Measurements from ENCODE around the gene PLCL2. TPM values are rescaled to one million over a fixed set of nuclear protein-coding genes. Genes with fewer than 3 reads are reported as not detected.
A peak's percentile ranks its signal among the peaks of the same experiment; 100 is the strongest.

PLCL2 gene
- polyA plus RNA-seq, 2 of the 4 experiments (the other 2 are of a cell fraction): 2.1 to 3.0 TPM

- TF ChIP-seq PHF8 (IDR thresholded peaks at IDR 0.05; ENCODE audit: borderline replicate concordance, low read depth) (no peak), CTCF (IDR thresholded peaks at IDR 0.05) (no peak), CHD2 (IDR thresholded peaks at IDR 0.05; ENCODE audit: low read length, partially characterized antibody) (no peak)
These were observed 48.1 kb downstream of the PLCL2 start (continued) for GRCh38 chr3:16932877-16933276.

DNA sequence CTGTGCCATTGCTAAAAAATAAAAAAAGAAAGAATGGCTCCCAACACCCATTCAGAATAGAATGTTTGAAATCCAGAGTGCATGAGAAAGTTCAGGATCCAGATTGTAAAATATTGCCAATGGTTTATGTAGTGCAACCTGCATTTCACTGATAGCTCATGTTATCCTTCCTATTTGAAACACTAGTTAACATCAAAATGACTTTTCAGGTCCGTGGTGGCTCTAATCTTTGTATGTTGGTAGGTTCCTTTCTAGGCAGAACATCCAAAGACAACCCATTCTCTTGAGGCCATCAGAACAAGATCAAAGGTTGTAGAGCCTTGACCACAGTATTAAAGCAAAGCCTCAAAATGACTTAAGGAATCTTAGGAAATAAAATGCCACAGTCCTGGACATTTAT is 51.0 kb downstream of the PLCL2 start:
- CTCF ChIA-PET: interaction anchor here (0.7 kb wide), 1 partner anchor 73 kb away, joined by 3 read pairs; no protein-coding TSS in a partner anchor
- Histone ChIP-seq H3K9me3 (no peaks in the 10 kb centered on the region), H3K4me1 (no peaks in the 10 kb centered on the region), H3K27ac (no peak overlapping the region), H3K4me2 (no peak overlapping the region), H3K4me3 (no peak overlapping the region)
- ATAC-seq (no peak), DNase-seq (ENCODE audit: low read depth in 1 of 2, low spot score in 1 of 2) (no peak), FAIRE-seq (peak; percentile 7)
- TF ChIP-seq ZSCAN20 (CRISPR knock-in tag; IDR thresholded peaks at IDR 0.05): no peak
- TF ChIP-seq HDAC2 (IDR thresholded peaks at IDR 0.05): no peak
- TF ChIP-seq MYC (IDR thresholded peaks at IDR 0.05; ENCODE audit: borderline replicate concordance, low read length): no peak
- TF ChIP-seq CBX8 (IDR thresholded peaks at IDR 0.05): no peak
- TF ChIP-seq RNF2 (IDR thresholded peaks at IDR 0.05; ENCODE audit: borderline replicate concordance, low read depth): no peak
- TF ChIP-seq POLR2AphosphoS2 (conservative IDR thresholded peaks at IDR 0.05; ENCODE audit: low read length): no peak
- POLR2A ChIA-PET: no interaction called here
- WGBS (ENCODE audit: missing lambda C conversion rate): 54% methylated on average over 1 of the region's 1 CpG

DNA sequence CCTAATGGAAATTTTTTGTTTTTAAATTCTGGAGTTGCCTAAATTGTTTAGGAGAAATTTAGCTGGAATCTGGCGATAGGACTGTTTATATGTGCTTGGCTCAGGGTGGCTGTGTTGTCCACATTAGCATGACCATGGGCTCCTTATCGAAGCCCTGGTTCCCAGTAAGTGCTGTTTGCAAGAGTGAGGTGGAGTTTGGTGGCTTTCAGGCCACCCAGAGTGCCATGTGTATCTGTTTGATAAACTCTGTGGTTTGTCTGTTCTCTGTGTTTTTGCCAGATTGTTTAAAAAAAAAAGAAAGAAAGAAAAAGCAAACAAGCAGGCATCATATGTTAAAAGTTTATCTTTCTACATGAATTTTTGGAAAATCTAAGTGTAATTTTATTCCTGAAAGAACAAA is 51.5 kb downstream of the PLCL2 start:
- ChIA-PET CTCF (no interaction called here), POLR2A (no interaction called here)
- ATAC-seq: no peak
- FAIRE-seq: no peak
- no peak overlapping the region for H3K27ac ChIP-seq
- H3K4me3 ChIP-seq: no peak overlapping the region
- no peak overlapping the region for H3K4me2 ChIP-seq
- no peak for DNase-seq (ENCODE audit: low read depth in 1 of 2, low spot score in 1 of 2)
- no peaks in the 10 kb centered on the region for H3K4me1 ChIP-seq
- no peak for TF ChIP-seq HOXB5 (CRISPR knock-in tag; IDR thresholded peaks at IDR 0.05)
- no peak for TF ChIP-seq JUNB (IDR thresholded peaks at IDR 0.05)
- no peak for TF ChIP-seq TFCP2L1 (CRISPR knock-in tag; IDR thresholded peaks at IDR 0.05)
- TF ChIP-seq RNF2 (IDR thresholded peaks at IDR 0.05; ENCODE audit: borderline replicate concordance, low read depth): no peak
- TF ChIP-seq, protein P1, sequence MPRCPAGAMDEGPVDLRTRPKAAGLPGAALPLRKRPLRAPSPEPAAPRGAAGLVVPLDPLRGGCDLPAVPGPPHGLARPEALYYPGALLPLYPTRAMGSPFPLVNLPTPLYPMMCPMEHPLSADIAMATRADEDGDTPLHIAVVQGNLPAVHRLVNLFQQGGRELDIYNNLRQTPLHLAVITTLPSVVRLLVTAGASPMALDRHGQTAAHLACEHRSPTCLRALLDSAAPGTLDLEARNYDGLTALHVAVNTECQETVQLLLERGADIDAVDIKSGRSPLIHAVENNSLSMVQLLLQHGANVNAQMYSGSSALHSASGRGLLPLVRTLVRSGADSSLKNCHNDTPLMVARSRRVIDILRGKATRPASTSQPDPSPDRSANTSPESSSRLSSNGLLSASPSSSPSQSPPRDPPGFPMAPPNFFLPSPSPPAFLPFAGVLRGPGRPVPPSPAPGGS (IDR thresholded peaks at IDR 0.05): no peak
- TF ChIP-seq SREBF2 (IDR thresholded peaks at IDR 0.05): no peak
- TF ChIP-seq REST (IDR thresholded peaks at IDR 0.05): no peak
- no peak for TF ChIP-seq ZC3H11A (IDR thresholded peaks at IDR 0.05)
- no peak for TF ChIP-seq EHF (CRISPR knock-in tag; IDR thresholded peaks at IDR 0.05)
- no peak for TF ChIP-seq CHD2 (IDR thresholded peaks at IDR 0.05; ENCODE audit: low read length, partially characterized antibody)
- no peak for TF ChIP-seq HES2 (IDR thresholded peaks at IDR 0.05)
- TF ChIP-seq, protein P2, sequence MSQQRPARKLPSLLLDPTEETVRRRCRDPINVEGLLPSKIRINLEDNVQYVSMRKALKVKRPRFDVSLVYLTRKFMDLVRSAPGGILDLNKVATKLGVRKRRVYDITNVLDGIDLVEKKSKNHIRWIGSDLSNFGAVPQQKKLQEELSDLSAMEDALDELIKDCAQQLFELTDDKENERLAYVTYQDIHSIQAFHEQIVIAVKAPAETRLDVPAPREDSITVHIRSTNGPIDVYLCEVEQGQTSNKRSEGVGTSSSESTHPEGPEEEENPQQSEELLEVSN (IDR thresholded peaks at IDR 0.05; ENCODE audit: borderline replicate concordance, low read depth): no peak
- TF ChIP-seq MAZ (IDR thresholded peaks at IDR 0.05; ENCODE audit: borderline replicate concordance, low read depth, low read length): no peak
- no peak for TF ChIP-seq POLR2AphosphoS2 (conservative IDR thresholded peaks at IDR 0.05; ENCODE audit: low read length)
- TF ChIP-seq HEYL (CRISPR knock-in tag; IDR thresholded peaks at IDR 0.05): no peak
- TF ChIP-seq GATA3 (IDR thresholded peaks at IDR 0.05; ENCODE audit: borderline replicate concordance): no peak
- no peaks in the 10 kb centered on the region for H3K9me3 ChIP-seq
- WGBS (ENCODE audit: missing lambda C conversion rate): 83% methylated on average over 2 of the region's 2 CpGs
